Measurements from ENCODE around the gene CMC1.
A peak's percentile ranks its signal among the peaks of the same experiment; 100 is the strongest.

CMC1 gene

DNA sequence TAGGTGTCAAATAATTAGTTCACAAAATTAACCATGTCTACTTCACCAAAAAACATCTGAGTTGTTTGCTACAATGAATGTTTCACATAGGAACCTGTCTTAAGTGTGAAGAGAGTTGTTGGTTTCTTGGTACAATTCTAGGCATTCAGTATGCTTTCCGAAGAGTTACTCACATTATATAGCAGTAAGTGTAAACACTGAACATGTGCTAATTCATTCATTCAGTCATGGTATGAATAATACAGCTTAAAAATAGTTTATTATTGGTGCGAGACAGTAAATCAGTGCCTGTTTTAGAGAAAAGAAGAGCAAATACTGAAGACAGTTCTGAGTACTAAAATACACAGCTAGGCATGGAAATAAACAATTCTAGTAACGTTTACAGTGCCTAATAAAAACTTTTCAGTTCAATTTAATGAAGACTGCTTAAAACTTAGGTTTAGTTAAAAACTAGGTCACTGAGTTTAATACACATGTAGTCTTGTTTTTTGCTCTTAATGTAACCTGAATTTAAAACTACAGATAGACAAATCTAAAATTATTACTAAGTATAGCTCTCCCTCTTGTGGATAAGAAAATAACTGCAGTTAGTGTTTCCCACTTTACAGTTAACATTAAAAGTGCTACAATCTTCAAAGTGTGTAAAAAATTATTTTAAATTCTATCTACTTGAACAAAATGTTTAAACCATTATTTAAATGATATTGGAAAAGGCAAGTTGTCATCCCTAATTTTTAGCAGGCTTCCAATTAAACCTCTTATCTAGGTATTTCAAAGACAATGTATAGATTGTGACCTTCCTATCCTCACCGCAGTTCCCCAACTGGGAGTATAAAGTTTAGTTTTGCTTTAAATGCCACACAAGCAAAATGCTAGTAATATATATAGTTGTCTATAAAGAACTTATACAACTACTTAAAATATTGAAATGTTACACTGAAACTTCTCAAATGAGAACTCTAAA lies 87.1 kb downstream of the CMC1 start:
- TF ChIP-seq, protein P1, sequence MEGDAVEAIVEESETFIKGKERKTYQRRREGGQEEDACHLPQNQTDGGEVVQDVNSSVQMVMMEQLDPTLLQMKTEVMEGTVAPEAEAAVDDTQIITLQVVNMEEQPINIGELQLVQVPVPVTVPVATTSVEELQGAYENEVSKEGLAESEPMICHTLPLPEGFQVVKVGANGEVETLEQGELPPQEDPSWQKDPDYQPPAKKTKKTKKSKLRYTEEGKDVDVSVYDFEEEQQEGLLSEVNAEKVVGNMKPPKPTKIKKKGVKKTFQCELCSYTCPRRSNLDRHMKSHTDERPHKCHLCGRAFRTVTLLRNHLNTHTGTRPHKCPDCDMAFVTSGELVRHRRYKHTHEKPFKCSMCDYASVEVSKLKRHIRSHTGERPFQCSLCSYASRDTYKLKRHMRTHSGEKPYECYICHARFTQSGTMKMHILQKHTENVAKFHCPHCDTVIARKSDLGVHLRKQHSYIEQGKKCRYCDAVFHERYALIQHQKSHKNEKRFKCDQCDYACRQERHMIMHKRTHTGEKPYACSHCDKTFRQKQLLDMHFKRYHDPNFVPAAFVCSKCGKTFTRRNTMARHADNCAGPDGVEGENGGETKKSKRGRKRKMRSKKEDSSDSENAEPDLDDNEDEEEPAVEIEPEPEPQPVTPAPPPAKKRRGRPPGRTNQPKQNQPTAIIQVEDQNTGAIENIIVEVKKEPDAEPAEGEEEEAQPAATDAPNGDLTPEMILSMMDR (IDR thresholded peaks at IDR 0.05; ENCODE audit: insufficient read depth, low read depth, low read length, missing control alignments) = peak; percentile 43
- no peak overlapping the region for H3K4me3 ChIP-seq (ENCODE audit: low read depth, low read length)
- peak; percentile 35 for DNase-seq (ENCODE audit: low read depth)

DNA sequence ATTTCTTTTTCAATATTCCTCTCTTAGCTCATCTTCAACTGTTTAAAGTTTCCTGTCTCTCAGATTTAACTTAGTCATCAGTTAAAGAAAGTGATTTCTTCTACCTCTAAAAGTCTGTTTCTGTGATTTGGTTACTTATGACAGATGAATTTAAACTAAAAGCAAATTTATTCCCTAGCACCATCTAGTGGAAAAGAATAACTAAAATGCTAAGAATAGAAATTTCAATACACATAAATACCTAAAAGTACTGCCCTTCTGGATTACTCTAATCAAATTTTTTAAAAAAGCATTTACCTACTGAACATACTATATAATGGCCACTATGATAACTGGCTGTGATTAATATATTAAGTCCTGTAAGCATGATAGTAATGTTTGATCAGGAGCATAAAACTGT lies 93.1 kb downstream of the CMC1 start:
- H3K4me3 ChIP-seq (ENCODE audit: low read depth, low read length) = no peak overlapping the region
- DNase-seq (ENCODE audit: low read depth) = no peak
- TF ChIP-seq, protein P1 (IDR thresholded peaks at IDR 0.05; ENCODE audit: insufficient read depth, low read depth, low read length, missing control alignments) = no peak

DNA sequence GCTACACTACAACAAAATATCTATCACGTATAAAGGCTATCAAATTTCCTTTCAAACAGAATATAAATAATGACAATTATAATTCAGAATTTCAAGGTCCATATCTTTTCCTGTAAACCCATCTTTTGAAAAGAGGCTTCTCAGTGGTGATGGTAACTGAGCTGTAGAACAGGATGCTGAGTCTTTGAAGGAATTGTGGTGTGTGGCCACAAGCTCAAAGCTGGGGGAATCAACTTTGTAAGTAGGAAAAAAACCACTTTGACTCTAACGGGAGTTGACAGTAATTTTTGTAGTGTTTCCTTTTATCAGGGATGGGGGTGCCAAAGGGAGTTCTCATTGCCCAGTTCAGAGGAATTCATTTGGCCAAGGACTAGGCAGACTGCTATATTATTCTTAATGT lies 93.8 kb downstream of the CMC1 start:
- DNase-seq (ENCODE audit: low read depth) = no peak
- H3K4me3 ChIP-seq (ENCODE audit: low read depth, low read length) = no peak overlapping the region
- TF ChIP-seq, protein P1 (IDR thresholded peaks at IDR 0.05; ENCODE audit: insufficient read depth, low read depth, low read length, missing control alignments) = no peak

DNA sequence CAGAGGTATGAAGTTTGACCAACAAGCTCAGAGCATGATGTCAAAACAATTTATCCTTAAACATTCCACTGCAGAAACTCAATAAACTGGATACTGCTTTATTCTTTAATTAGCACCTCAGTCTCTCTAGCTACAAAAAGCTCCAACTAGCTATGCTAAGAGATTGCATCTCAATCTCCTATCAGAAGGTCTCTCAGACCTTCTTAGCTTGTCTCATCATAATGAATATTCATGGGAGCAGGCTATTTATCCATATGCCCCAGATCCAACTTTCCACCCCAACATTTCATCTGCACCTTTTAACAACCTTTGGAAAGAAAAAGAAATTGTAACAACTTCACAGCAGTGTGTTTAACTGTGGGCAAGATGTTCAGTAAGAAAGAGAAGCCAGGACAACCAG lies 95.8 kb downstream of the CMC1 start:
- TF ChIP-seq, protein P1 (IDR thresholded peaks at IDR 0.05; ENCODE audit: insufficient read depth, low read depth, low read length, missing control alignments) = no peak
- H3K4me3 ChIP-seq (ENCODE audit: low read depth, low read length) = no peak overlapping the region
- no peak for DNase-seq (ENCODE audit: low read depth)

DNA sequence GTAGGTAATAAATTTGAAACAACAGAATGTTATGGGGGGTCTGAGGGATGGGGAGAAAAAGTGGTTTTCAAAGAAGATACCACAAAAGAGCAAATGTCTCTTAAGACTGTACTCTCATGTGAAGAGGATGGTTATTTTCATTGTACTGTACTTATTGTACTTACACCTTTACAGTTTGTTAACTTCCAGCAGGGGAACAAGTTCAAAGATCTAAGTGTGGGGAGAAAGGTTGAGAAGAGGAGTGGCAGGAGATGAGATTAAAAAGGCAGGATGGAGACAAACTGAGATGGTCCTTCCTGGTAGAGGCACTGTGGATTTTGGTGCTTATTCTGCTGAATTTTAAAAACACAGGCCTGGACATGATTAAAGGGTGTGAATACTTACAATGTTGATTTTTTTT lies 101.7 kb downstream of the CMC1 start:
- H3K4me3 ChIP-seq (ENCODE audit: low read depth, low read length) = no peak overlapping the region
- TF ChIP-seq, protein P1 (IDR thresholded peaks at IDR 0.05; ENCODE audit: insufficient read depth, low read depth, low read length, missing control alignments) = no peak
- DNase-seq (ENCODE audit: low read depth) = no peak

DNA sequence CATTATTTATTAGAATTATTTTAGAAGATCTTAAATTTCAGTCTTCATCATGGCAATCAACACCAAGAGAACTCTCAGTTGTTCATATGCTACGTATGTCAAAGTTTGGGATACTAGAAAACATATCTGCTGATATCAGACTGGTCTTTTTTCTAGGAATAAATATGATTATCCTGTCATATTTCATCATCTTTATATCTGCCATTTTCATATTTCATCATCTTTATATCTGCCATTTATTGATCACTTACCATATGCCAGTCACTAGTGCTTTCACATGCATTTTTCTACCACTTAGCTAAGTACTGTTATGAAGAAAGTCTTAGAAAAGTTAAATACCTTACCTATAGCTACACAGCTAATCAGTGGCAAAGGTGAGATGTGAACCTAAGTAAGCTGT lies 104.3 kb downstream of the CMC1 start:
- DNase-seq (ENCODE audit: low read depth) = no peak
- H3K4me3 ChIP-seq (ENCODE audit: low read depth, low read length) = no peak overlapping the region
- TF ChIP-seq, protein P1 (IDR thresholded peaks at IDR 0.05; ENCODE audit: insufficient read depth, low read depth, low read length, missing control alignments) = no peak

All from GM12865 (cell line).